Smooth muscle cell (in vitro differentiated cells): ENCODE results near the gene SLITRK6. TPM values are rescaled to one million over a fixed set of nuclear protein-coding genes. Genes with fewer than 3 reads are reported as not detected.

Experiments used
- DNase-seq: peaks from one replicate; lab custom pipeline; 2025; ENCODE audit not compliant: unreplicated experiment; lab: John Stamatoyannopoulos, UW
- H2AFZ ChIP-seq: fragments of 200-600 bp; sonication (generic); 2 replicates; pipeline ENCODE4 v1.6.0; 2016; ENCODE audit warnings: antibody characterized with exemption, low read depth, mild to moderate bottlenecking
- H3F3A ChIP-seq: fragments of 200-600 bp; sonication (generic); 2 replicates; pipeline ENCODE4 v1.6.0; 2017; ENCODE audit warnings: antibody characterized with exemption, low read depth
- H3K27ac ChIP-seq: fragments of 200-600 bp; sonication (generic); 2 replicates; pipeline ENCODE4 v1.5.1; 2016; ENCODE audit warnings: low read depth, mild to moderate bottlenecking
- H3K27me3 ChIP-seq: fragments of 200-600 bp; sonication (generic); 2 replicates; pipeline ENCODE4 v1.6.1; 2016; ENCODE audit warnings: low read depth, mild to moderate bottlenecking
- H3K36me3 ChIP-seq: fragments of 200-600 bp; sonication (generic); 2 replicates; pipeline ENCODE4 v1.5.1; 2016; ENCODE audit warnings: low read depth
- H3K4me1 ChIP-seq: fragments of 200-600 bp; sonication (generic); 2 replicates; pipeline ENCODE4 v1.5.1; 2016; ENCODE audit warnings: low read depth
- H3K4me2 ChIP-seq: fragments of 200-600 bp; sonication (generic); 2 replicates; pipeline ENCODE4 v1.6.0; 2016; ENCODE audit warnings: mild to moderate bottlenecking
- H3K4me3 ChIP-seq: fragments of 200-600 bp; sonication (generic); 2 replicates; pipeline ENCODE4 v1.5.1; 2016; ENCODE audit warnings: mild to moderate bottlenecking
- H3K79me2 ChIP-seq: fragments of 200-600 bp; sonication (generic); 2 replicates; pipeline ENCODE4 v1.6.0; 2016; ENCODE audit warnings: low read depth, mild to moderate bottlenecking
- H3K9ac ChIP-seq: fragments of 200-600 bp; sonication (generic); 2 replicates; pipeline ENCODE4 v1.6.0; 2016; ENCODE audit warnings: low read depth
- H3K9me3 ChIP-seq: fragments of 200-600 bp; sonication (generic); replicated peaks from 2 replicates; pipeline ENCODE4 v1.5.1; 2016; ENCODE audit warnings: low read depth
- H4K20me1 ChIP-seq: fragments of 200-600 bp; sonication (generic); 2 replicates; pipeline ENCODE4 v1.6.0; 2016; ENCODE audit warnings: low read depth
- WGBS: methylation state at CpG from one replicate; pipeline ENCODE4 v1.1.7; 2016; ENCODE audit warnings: low lambda C conversion rate; 5-methylcytosine and 5-hydroxymethylcytosine counted together
- polyA plus RNA-seq: library from polyadenylated mRNA; unstranded; fragments of >200 nt; fragmentation: Nextera tagmentation; extraction: Ambion mirVana; gene quantifications from 2 replicates; pipeline ENCODE4 v1.2.1, GENCODE V29; 2016
- total RNA-seq: library from RNA; depleted of rRNA; stranded (reverse); fragments of >200 nt; gene quantifications from 2 replicates; pipeline ENCODE4 v1.2.3, GENCODE V29; 2014
- TF ChIP-seq, protein P1 (sequence below): fragments of 200-600 bp; sonication (generic); IDR thresholded peaks from 2 replicates; pipeline ENCODE4 v1.5.1; 2017; ENCODE audit warnings: borderline replicate concordance, mild to moderate bottlenecking, antibody characterized with exemption; ENCODE audit not compliant: insufficient read depth, poor library complexity, severe bottlenecking

The SLITRK6 gene
- total and polyA plus RNA-seq, 2 experiments from 2014 or later: 8.7 to 115 TPM

DNA sequence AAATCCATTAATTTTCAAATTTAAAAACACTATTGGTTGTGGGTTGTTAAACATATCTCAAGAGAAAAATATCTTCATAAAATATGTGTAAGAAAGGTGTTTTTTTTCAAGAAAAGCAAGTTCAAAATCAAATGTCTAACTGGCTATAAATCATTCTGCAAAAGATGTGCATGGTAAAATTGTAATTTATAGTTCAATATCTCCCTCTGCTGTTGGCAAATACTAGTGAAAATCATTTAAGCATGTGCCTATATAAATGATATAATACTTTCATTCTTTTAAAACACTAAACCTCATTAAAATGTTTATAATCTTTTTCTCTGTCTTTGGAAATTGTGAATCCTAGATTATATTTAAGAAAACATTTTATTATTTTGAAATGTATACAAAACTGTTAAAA, 17.2 kb upstream of the SLITRK6 start:
- H3K27ac ChIP-seq: no peak overlapping the region
- no peak overlapping the region for H3K4me2 ChIP-seq
- H3K27me3 ChIP-seq: no peaks in the 10 kb centered on the region
- no peaks in the 10 kb centered on the region for H3K9me3 ChIP-seq
- no peak overlapping the region for H3K9ac ChIP-seq
- no peak overlapping the region for H3K4me3 ChIP-seq
- peaks cover 9% of the 10 kb centered on the region for H3K4me1 ChIP-seq
- H4K20me1 ChIP-seq: no peaks in the 10 kb centered on the region
- no peak overlapping the region for H2AFZ ChIP-seq
- H3F3A ChIP-seq: no peaks in the 10 kb centered on the region
- no peaks in the 10 kb centered on the region for H3K36me3 ChIP-seq
- DNase-seq: no peak
- no peaks in the 10 kb centered on the region for H3K79me2 ChIP-seq
- TF ChIP-seq, protein P1, sequence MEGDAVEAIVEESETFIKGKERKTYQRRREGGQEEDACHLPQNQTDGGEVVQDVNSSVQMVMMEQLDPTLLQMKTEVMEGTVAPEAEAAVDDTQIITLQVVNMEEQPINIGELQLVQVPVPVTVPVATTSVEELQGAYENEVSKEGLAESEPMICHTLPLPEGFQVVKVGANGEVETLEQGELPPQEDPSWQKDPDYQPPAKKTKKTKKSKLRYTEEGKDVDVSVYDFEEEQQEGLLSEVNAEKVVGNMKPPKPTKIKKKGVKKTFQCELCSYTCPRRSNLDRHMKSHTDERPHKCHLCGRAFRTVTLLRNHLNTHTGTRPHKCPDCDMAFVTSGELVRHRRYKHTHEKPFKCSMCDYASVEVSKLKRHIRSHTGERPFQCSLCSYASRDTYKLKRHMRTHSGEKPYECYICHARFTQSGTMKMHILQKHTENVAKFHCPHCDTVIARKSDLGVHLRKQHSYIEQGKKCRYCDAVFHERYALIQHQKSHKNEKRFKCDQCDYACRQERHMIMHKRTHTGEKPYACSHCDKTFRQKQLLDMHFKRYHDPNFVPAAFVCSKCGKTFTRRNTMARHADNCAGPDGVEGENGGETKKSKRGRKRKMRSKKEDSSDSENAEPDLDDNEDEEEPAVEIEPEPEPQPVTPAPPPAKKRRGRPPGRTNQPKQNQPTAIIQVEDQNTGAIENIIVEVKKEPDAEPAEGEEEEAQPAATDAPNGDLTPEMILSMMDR: no peak

DNA sequence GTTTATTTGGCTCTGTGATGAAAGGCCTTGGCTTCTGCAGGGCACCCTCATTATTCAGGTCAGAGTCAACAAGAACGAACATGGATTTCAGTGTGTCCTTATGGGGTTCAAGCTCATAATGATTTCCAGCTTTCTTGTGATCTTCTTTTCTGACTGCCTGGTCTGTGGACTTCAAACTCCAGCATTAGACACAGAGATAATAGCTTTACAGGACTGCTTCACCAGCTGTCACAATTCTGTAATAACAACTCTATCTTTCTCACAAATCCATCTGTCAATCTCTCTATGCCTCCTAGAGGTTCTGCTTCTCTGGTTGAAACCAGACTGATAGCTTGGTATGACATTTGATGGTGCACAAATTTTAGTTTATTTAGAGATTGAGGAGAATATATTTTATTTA, 13.1 kb upstream of the SLITRK6 start:
- Histone ChIP-seq H3K27me3 (no peaks in the 10 kb centered on the region), H3K27ac (no peak overlapping the region), H3K9ac (no peak overlapping the region), H3F3A (no peaks in the 10 kb centered on the region), H3K4me2 (no peak overlapping the region), H3K79me2 (no peaks in the 10 kb centered on the region), H2AFZ (no peak overlapping the region), H3K36me3 (no peaks in the 10 kb centered on the region), H3K9me3 (no peaks in the 10 kb centered on the region), H3K4me3 (no peak overlapping the region), H4K20me1 (no peaks in the 10 kb centered on the region), H3K4me1 (no peaks in the 10 kb centered on the region)
- TF ChIP-seq, protein P1: no peak
- no peak for DNase-seq
- WGBS: 50% methylated on average over 1 of the region's 1 CpG

DNA sequence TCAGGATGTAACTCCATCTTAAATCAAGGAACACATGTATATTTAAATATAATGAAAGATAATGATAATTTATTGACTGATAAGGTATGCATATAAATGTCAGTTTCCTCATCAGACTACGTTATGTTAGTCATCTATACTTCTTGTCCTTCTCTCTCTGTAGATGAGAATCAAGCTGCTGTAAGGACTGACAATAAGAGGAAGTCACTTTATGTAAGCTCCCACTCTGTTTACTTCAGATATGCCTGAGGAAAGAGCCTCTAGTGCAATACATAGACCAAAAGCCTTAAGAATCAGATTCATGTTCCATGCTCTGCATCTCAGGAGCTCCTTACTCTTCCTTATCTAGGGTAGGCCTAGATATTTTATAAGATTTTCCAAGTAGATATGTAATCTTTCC, 9.6 kb upstream of the SLITRK6 start:
- peaks cover 4% of the 10 kb centered on the region for H3K4me1 ChIP-seq
- no peaks in the 10 kb centered on the region for H3F3A ChIP-seq
- 55% methylated on average over 1 of the region's 1 CpG for WGBS
- no peaks in the 10 kb centered on the region for H3K36me3 ChIP-seq
- TF ChIP-seq, protein P1: no peak
- no peaks in the 10 kb centered on the region for H4K20me1 ChIP-seq
- no peak overlapping the region for H3K27ac ChIP-seq
- no peaks in the 10 kb centered on the region for H3K27me3 ChIP-seq
- no peak overlapping the region for H3K4me2 ChIP-seq
- no peaks in the 10 kb centered on the region for H3K79me2 ChIP-seq
- no peak overlapping the region for H3K4me3 ChIP-seq
- no peak for DNase-seq
- no peak overlapping the region for H2AFZ ChIP-seq
- no peak overlapping the region for H3K9ac ChIP-seq
- no peaks in the 10 kb centered on the region for H3K9me3 ChIP-seq

DNA sequence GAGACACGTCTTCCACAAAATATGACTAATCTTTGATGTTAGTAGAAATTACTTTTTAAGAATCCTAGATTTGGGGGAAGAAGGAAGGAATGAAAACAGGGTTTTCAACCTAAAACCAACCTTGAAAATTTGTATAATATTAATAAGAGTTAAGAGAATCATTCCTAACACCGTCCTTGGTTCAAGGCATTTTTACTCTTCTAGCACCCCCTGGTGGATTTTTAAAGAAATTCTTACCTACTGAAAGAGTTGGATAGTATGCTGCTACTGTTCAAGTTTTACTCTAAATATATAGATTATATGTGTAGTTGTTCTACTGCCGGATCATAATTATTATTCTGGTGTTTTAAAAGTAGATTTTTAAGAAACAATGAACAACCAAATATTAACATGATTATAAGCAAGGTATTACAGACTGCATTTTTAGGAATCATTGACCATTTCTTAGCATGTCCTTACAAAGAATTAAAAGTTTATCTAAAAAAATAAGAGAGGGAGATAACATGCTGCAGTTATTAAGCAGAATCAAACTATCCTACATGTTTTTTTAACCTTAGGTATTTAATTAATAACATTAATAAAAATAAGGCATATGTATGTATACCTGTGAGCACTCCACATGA, 7.4 kb upstream of the SLITRK6 start:
- Histone ChIP-seq H3K27me3 (no peaks in the 10 kb centered on the region), H3F3A (no peaks in the 10 kb centered on the region), H3K27ac (no peak overlapping the region), H3K9ac (peak overlapping the region; percentile 4), H2AFZ (peak overlapping the region; percentile 94), H3K36me3 (no peaks in the 10 kb centered on the region), H3K79me2 (no peaks in the 10 kb centered on the region), H3K4me1 (peaks cover 4% of the 10 kb centered on the region), H3K4me2 (peak overlapping the region; percentile 85), H4K20me1 (no peaks in the 10 kb centered on the region), H3K4me3 (peak overlapping the region; percentile 31), H3K9me3 (no peaks in the 10 kb centered on the region)
- TF ChIP-seq, protein P1: peak; percentile 89
- 17% methylated on average over 3 of the region's 3 CpGs for WGBS
- DNase-seq: no peak
